A673 (cell line): ENCODE measurements around the gene PRR23E. TPM values are rescaled to one million over a fixed set of nuclear protein-coding genes. Genes with fewer than 3 reads are reported as not detected.

Source experiments
- Bru-seq: library from RNA; stranded (reverse); fragments of 400-500 nt; gene quantifications from one replicate; lab custom pipeline; 2021; lab: Mats Ljungman, UMichigan
- BruChase-seq, 2 experiments: library from RNA; stranded (reverse); fragments of 400-500 nt; gene quantifications; one replicate each; lab custom pipeline; 2021; lab: Mats Ljungman, UMichigan
- BruUV-seq: library from RNA; stranded (reverse); fragments of 400-500 nt; replicated peaks from 2 replicates; lab custom pipeline; 2021; lab: Mats Ljungman, UMichigan
- CTCF ChIA-PET: fragments of 300-600 bp; sonication (Branson Sonifier 250); formaldehyde crosslinking; loops from one replicate; lab custom pipeline; 2022; ENCODE audit warnings: antibody characterized with exemption; lab: Charles Lee
- POLR2A ChIA-PET: fragments of 300-600 bp; sonication (Branson Sonifier 250); formaldehyde crosslinking; loops from one replicate; lab custom pipeline; 2022; ENCODE audit warnings: antibody characterized with exemption; ENCODE audit not compliant: low non-redundant PET; lab: Charles Lee
- DNase-seq: peaks from one replicate; pipeline ENCODE4 v3.0.0-alpha.2; 2015; ENCODE audit warnings: low spot score
- H3K27ac ChIP-seq: fragments of 200-600 bp; sonication (generic); 2 replicates; pipeline ENCODE4 v1.5.1; 2016; ENCODE audit warnings: mixed run types, low read depth, mild to moderate bottlenecking, mixed read lengths, antibody characterized with exemption, low read length; ENCODE audit not compliant: poor library complexity, severe bottlenecking
- H3K27me3 ChIP-seq: fragments of 200-600 bp; sonication (generic); replicated peaks from 2 replicates; pipeline ENCODE4 v1.6.1; 2017; ENCODE audit warnings: mixed run types, low read depth, mild to moderate bottlenecking, mixed read lengths, antibody characterized with exemption, low read length; ENCODE audit not compliant: insufficient read depth, poor library complexity
- H3K36me3 ChIP-seq: fragments of 200-600 bp; sonication (generic); 2 replicates; pipeline ENCODE4 v1.6.1; 2016; ENCODE audit warnings: mixed run types, mild to moderate bottlenecking, mixed read lengths, antibody characterized with exemption, low read length; ENCODE audit not compliant: insufficient read depth, poor library complexity, severe bottlenecking
- H3K4me1 ChIP-seq: fragments of 200-600 bp; sonication (generic); 2 replicates; pipeline ENCODE4 v1.6.1; 2017; ENCODE audit warnings: mixed run types, mild to moderate bottlenecking, mixed read lengths, antibody characterized with exemption, low read length; ENCODE audit not compliant: insufficient read depth, poor library complexity, severe bottlenecking
- H3K4me3 ChIP-seq: fragments of 200-600 bp; sonication (generic); 2 replicates; pipeline ENCODE4 v1.5.1; 2016; ENCODE audit warnings: low read depth, mixed run types, mild to moderate bottlenecking, mixed read lengths, low read length; ENCODE audit not compliant: poor library complexity, severe bottlenecking
- H3K9me3 ChIP-seq: fragments of 200-600 bp; sonication (generic); 2 replicates; pipeline ENCODE4 v1.6.1; 2016; ENCODE audit warnings: mixed run types, low read depth, mild to moderate bottlenecking, mixed read lengths, antibody characterized with exemption, low read length; ENCODE audit not compliant: poor library complexity, severe bottlenecking
- CTCF ChIP-seq: fragments of 300-800, 200-600 bp; sonication (generic); conservative IDR thresholded peaks from 2 replicates; pipeline ENCODE4 v1.5.1; 2017; ENCODE audit warnings: low read depth, mild to moderate bottlenecking, antibody characterized with exemption, low read length, moderate library complexity, mixed read lengths
- EZH2 ChIP-seq: fragments of 200-600 bp; sonication (generic); IDR thresholded peaks from 2 replicates; pipeline ENCODE4 v1.6.1; 2017; ENCODE audit warnings: borderline replicate concordance, low read depth, mild to moderate bottlenecking, mixed read lengths, antibody characterized with exemption, low read length; ENCODE audit not compliant: poor library complexity, severe bottlenecking
- intact Hi-C: fragments of 100-400 bp; cut with micrococcal nuclease; formaldehyde crosslinking; loops from one replicate; pipeline ENCODE4 v1.10.0; 2022; ENCODE audit not compliant: unreplicated experiment
- long read RNA-seq: library from polyadenylated mRNA; stranded (forward); transcript quantifications from one replicate; pipeline ENCODE4 v2.0.0, GENCODE V29; 2022
- total RNA-seq: library from RNA; stranded (reverse); gene quantifications from 2 replicates; pipeline ENCODE4 v1.2.3, GENCODE V29; 2021

The PRR23E gene
- not detected in 2 replicates for total RNA-seq
- Bru-seq, nascent RNA, result not detected
- not detected for BruChase-seq, experiment 1, labeled RNA remaining after a 2-hour chase
- BruChase-seq, experiment 2, labeled RNA remaining after a 6-hour chase, result not detected
- long read RNA-seq, result 0 reads

- Histone ChIP-seq H3K4me3 (no peak within 1 kb of the TSS), H3K9me3 (peaks cover 11% of the 10 kb centered on the region), H3K27ac (no peak within 1 kb of the TSS), H3K27me3 (no peaks in the 10 kb centered on the region), H3K36me3 (no peaks in the 10 kb centered on the region), H3K4me1 (no peaks in the 10 kb centered on the region)
- CTCF ChIA-PET, result no interaction called here
- TF ChIP-seq EZH2, result no peak
- TF ChIP-seq CTCF, result no peak
- intact Hi-C loops, result no loop called here
- no TSS peak for BruUV-seq
- DNase-seq, result no peak
- POLR2A ChIA-PET, result no interaction called here
These were observed at the start of gene PRR23E for GRCh38 chr3:127192576-127193232. Gene PRR23E, plus strand, starts transcription at chr3:127193131. Its CDS starts 3,555 bp downstream, at chr3:127196686.

- DNase-seq, result no peak
- Histone ChIP-seq H3K4me3 (no peak overlapping the region), H3K27ac (no peak overlapping the region), H3K36me3 (no peaks in the 10 kb centered on the region), H3K27me3 (no peaks in the 10 kb centered on the region), H3K4me1 (no peaks in the 10 kb centered on the region), H3K9me3 (no peaks in the 10 kb centered on the region)
- ChIA-PET CTCF (no interaction called here), POLR2A (no interaction called here)
- no TSS peak for BruUV-seq
- intact Hi-C loops, result no loop called here
- TF ChIP-seq EZH2 (no peak), CTCF (no peak)
These were observed 49.8 kb upstream of the PRR23E start for GRCh38 chr3:127143172-127143571.

GRCh38 chr3:127144631-127145030 lies 48.3 kb upstream of the PRR23E start:
- ChIA-PET CTCF (no interaction called here), POLR2A (no interaction called here)

More at GRCh38 chr3:127144631-127145030, 48.3 kb upstream of the PRR23E start:
- Histone ChIP-seq H3K27me3 (no peaks in the 10 kb centered on the region), H3K36me3 (no peaks in the 10 kb centered on the region), H3K4me3 (no peak overlapping the region), H3K9me3 (no peaks in the 10 kb centered on the region), H3K4me1 (no peaks in the 10 kb centered on the region), H3K27ac (no peak overlapping the region)
- intact Hi-C loops, result no loop called here
- no peak for DNase-seq
- TF ChIP-seq CTCF, result no peak
- TF ChIP-seq EZH2, result no peak
- BruUV-seq, result no TSS peak
